NT2/D1 (cell line): ENCODE measurements around the gene SPOCK1.

Experiments used
- YY1 ChIP-seq: IDR thresholded peaks from 2 replicates; pipeline ENCODE4 v1.6.1; 2011; ENCODE audit not compliant: insufficient read length, insufficient read depth
- ZNF274 ChIP-seq: IDR thresholded peaks from 2 replicates; pipeline ENCODE4 v1.6.1; 2011; ENCODE audit warnings: mild to moderate bottlenecking, low read depth, low read length

- TF ChIP-seq ZNF274 (no peak), YY1 (no peak)
Observed at GRCh38 chr5:137333928-137334327, 165.2 kb downstream of the SPOCK1 start.
